GM12873 (cell line): Measurements from ENCODE around the gene GNAO1.

Source experiments
- TF ChIP-seq, protein P1 (sequence below): IDR thresholded peaks from 2 replicates; pipeline ENCODE4 v1.5.1; 2012; ENCODE audit warnings: low read depth, mild to moderate bottlenecking, moderate library complexity, low read length, control low read depth; ENCODE audit not compliant: insufficient read depth; ENCODE audit errors: missing control alignments

The GNAO1 gene

DNA sequence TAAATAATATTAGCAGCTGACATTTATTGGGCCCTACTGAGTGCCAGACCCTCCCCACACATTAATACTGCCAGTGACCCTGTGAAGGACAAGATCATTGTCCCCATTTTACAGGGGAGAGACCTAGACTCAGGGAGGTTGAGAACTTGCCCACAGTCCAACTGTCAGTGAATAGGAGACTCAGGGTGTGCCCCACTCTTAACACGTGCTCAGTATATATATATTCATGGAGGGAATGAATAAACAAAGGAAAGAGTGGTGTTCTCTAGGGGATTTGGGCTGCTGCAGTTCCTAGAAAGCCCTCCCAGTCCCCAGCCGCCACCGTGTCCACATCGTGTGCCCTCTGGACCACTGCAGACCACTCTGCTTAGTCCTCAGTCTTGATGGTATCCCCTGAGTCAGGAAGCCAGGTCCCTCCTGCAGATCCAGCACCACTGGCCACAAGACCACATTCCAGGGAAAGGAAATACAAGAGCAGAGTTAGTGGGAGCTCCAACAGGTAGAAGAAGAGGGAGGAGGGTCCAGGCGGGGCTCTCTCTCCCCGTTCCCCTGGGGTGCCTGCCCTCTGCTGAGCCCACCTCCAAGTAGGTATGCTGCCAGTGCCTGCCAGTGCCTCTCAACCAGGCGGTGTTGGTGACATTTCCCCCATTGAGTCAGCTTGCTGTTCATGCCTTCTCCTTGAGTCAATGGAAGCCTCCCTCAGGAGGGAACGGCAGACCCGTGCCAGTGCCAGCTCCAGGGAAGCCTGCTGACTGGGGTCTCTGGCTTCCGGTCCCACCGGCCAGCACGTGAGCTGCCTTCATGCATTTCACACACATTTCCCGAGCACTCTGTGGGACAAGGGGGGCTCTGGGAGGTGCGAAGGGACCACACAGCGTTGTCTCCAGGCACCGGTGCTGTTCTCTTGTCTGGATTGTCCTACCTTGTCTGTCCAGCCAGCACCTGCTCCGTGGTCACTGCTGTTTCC, 75.6 kb downstream of the GNAO1 start:
- TF ChIP-seq, protein P1, sequence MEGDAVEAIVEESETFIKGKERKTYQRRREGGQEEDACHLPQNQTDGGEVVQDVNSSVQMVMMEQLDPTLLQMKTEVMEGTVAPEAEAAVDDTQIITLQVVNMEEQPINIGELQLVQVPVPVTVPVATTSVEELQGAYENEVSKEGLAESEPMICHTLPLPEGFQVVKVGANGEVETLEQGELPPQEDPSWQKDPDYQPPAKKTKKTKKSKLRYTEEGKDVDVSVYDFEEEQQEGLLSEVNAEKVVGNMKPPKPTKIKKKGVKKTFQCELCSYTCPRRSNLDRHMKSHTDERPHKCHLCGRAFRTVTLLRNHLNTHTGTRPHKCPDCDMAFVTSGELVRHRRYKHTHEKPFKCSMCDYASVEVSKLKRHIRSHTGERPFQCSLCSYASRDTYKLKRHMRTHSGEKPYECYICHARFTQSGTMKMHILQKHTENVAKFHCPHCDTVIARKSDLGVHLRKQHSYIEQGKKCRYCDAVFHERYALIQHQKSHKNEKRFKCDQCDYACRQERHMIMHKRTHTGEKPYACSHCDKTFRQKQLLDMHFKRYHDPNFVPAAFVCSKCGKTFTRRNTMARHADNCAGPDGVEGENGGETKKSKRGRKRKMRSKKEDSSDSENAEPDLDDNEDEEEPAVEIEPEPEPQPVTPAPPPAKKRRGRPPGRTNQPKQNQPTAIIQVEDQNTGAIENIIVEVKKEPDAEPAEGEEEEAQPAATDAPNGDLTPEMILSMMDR = no peak

DNA sequence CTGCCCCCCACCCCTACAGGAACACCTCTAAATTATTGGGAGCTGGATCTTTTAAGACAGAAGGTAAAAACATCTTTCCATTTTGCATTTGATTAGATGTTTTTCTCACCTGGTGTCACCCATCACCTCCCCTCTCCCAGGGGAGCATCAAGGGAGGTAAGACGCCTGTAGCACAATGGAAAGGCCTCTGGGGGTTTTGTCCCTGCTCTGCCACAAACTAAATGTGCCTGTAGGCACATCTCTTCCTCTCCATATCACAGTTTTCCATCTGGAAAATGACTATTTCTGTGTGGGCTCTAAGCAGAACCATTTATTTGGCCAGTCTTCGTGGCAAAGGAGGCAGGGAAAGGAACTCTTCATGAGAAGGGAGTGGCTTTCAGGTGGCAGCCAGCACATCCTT, 76.6 kb downstream of the GNAO1 start:
- TF ChIP-seq, protein P1 = no peak

DNA sequence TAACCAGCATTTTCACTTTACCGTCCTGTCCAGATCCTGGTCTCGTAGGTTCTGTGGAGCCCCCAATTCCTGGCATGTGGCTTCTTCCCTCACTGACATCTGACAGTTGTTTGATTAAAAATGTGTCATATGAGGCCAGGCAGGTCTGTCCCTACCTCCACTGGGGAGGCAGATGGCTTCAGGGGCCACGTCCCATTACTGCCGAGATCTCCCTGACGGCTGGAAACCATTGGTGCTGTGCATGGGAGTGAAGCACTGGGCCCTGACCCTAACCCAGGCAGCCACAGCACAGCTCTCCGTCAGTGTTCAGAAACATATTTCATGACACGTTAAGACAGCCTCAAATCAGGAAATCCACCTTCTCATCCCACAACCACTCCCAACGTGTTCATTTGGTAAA, 77.5 kb downstream of the GNAO1 start:
- TF ChIP-seq, protein P1 = no peak

DNA sequence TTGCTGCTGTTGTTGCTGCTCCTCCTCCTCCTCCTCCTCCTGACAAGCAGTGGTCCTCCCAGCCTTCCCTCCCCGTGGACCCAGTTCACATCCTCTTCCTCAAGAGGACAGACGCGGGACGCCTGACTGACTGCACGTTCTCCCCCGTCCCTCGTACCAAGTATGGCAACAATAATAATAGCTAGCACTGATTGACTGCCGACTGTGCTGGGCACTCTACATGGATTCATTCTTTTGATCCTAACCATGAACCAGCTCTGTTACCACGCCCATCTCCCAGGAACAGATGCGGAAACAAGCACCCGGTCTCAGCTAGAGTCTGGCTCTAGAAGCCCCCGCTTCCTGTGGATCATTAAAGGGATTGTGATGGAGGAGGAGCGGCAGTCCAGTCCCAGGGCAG, 78.0 kb downstream of the GNAO1 start:
- TF ChIP-seq, protein P1 = no peak

DNA sequence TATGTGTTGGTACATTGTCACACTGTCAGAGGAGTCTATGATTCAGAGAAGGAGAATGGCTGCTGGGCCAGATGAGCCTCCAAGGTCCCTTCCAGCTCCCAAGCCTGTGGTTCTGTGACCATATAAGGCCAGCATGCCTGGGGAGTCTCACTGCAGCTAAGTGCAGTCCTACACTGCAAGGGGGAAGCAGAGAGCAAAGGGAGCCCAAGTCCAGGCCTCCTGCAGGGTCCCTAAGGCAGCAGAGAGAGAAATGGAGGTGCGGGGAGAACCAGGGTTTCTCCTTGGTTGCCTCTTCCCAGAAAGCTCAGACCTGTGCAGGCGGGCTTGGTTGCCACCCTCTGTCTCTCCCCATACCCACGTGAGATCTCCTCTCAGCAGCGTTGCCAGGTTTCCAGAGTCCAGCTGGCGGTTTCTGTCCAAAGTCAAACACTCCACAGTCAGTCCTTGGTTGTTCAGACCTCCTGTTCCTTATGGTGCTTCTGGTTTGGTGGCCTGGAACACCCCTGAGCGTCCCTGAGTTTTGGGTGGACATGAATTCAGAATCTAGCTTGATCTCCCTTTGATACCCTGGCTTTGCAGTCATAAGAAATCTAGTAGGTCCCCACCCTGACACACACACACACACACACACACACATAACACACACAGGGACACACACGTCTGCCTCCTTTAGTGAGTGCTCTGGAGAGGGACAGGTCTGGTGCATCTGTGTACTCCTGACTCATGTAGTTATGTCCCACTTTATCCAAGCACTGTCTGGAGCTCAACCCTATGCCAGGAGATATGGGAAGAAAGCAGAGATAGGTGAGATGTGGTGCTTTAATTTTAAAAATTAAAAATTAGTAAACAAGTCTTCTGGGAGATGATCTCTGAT, 78.8 kb downstream of the GNAO1 start:
- TF ChIP-seq, protein P1 = no peak

DNA sequence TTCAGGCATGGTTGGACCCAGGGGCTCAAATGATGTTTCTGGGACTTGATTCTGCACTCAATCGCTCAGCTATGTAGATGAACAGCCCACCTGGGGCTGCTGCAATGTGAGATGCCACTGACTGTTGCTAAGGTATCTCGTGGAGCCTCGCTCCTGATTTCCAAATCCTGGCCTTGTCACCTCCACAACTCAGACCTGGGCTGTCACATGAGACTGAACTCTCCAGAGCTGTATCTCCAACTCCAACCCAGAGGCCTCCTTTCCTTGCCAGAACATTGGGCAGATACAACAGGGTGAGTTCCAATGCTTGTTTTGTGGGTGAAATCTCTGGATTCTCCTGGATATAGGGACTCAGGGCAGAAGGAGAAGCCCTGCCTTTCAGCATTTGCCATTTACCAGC, 79.5 kb downstream of the GNAO1 start:
- TF ChIP-seq, protein P1 = no peak

DNA sequence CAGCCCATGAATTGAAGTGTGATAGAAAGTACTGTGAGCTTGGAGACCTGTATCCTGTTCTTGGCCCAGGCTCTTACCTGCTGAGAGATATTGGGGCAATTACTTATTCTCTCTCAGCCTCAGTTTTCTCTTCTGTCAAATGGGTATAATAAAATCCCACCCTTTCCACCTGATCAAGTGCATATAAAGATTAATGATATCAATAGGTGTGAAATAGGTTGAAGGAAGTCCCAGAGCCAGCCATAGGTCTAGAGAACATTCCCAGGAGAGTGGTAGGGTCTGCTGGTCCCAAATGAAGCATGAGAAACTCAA, 81.2 kb downstream of the GNAO1 start:
- TF ChIP-seq, protein P1 = no peak
